Measurements from ENCODE around the gene PPP1CA.

- TF ChIP-seq CTCF (IDR thresholded peaks at IDR 0.05) (no peak), POLR2A (IDR thresholded peaks at IDR 0.05) (no peak)
Observed at GRCh38 chr11:67412495-67413179, 11.0 kb upstream of the PPP1CA start.
